ENCODE data around the gene ARMH4. TPM values are rescaled to one million over a fixed set of nuclear protein-coding genes. Genes with fewer than 3 reads are reported as not detected.

The ARMH4 gene
- total and polyA plus RNA-seq, 12 donors, result 1.3 to 13.1 (median 8.5) TPM

DNA sequence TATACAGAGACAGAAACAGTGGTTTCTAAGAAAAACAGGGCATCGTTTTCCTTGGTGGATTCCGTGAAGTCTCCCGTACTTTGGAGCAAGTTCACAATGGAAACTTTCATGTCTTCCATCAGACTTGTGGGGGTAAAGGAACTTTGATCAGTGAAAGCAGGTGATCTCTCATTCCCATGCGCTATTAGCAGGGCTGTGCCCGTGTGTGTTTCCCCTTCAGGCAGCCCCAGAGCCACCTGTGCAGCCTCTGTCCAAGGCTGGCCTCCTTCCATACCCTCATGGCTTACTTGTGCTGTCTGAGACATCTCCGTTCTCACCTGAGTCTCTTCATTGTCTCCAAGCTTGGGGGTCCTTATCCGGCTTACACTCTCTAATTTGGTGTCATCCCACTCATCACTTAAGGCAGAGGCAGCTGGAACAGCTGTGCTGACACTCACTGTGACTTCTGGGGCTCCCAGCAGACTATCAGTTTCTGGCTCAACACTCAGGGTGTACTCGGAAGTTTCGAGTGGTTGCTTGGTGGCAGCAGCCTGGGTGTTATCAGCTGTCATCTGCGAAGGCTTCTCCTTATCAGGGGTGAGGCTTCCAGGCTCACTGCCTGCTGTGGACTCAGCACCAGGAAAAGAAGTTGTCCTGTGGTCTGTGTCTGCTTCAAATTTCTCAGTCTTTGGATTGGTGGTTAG, 13.8 kb downstream of the ARMH4 start:
- peak in 1 of 8 donors; percentile 27 for ATAC-seq
- 78% methylated on average over 10 of the region's 10 CpGs for WGBS, 2 donors

DNA sequence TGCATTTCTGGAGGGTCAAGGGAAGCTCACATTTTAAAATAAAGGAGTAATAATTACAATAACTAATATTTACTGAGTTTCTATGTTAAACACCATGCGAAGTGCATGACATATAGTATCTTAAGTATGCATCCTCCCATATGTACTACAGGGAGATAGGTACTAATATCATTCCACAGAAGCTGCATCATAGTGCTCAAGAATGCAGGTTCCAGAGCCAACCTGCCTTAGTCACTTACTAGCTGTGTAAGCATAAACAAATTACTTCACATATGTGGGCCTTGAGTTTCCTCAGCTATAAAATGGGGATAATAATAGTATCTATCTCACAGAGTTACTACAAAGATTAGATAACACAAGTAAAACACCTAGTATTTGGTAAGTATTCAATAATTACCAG, 18.3 kb downstream of the ARMH4 start:
- H3K9me3 ChIP-seq, result no peaks in the 10 kb centered on the region
- H3K4me3 ChIP-seq, result no peak overlapping the region
- peaks cover 0 to 22% (median 0%) of the 10 kb centered on the region in 9 donors for H3K36me3 ChIP-seq
- TF ChIP-seq, protein P1, sequence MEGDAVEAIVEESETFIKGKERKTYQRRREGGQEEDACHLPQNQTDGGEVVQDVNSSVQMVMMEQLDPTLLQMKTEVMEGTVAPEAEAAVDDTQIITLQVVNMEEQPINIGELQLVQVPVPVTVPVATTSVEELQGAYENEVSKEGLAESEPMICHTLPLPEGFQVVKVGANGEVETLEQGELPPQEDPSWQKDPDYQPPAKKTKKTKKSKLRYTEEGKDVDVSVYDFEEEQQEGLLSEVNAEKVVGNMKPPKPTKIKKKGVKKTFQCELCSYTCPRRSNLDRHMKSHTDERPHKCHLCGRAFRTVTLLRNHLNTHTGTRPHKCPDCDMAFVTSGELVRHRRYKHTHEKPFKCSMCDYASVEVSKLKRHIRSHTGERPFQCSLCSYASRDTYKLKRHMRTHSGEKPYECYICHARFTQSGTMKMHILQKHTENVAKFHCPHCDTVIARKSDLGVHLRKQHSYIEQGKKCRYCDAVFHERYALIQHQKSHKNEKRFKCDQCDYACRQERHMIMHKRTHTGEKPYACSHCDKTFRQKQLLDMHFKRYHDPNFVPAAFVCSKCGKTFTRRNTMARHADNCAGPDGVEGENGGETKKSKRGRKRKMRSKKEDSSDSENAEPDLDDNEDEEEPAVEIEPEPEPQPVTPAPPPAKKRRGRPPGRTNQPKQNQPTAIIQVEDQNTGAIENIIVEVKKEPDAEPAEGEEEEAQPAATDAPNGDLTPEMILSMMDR (IDR thresholded peaks at IDR 0.05), result no peak
- H3K27ac ChIP-seq, result no peak overlapping the region
- ATAC-seq, result no peak
- DNase-seq, result no peak
- intact Hi-C loops (cut with DNase I), result no loop called here
- no peaks in the 10 kb centered on the region for H3K27me3 ChIP-seq
- WGBS, 2 donors, result 85 to 93% methylated on average over 1 of the region's 1 CpG
- H3K4me1 ChIP-seq, result peaks cover 0 to 15% (median 0%) of the 10 kb centered on the region in 9 donors

More for the DNA sequence above, 13.8 kb downstream of the ARMH4 start:
- Histone ChIP-seq H3K36me3 (peaks cover 0 to 15% (median 0%) of the 10 kb centered on the region in 9 donors), H3K4me1 (peaks cover 0 to 7% (median 0%) of the 10 kb centered on the region in 9 donors), H3K27ac (no peak overlapping the region), H3K27me3 (no peaks in the 10 kb centered on the region), H3K4me3 (no peak overlapping the region), H3K9me3 (no peaks in the 10 kb centered on the region)
- intact Hi-C loops (cut with DNase I), result no loop called here
- TF ChIP-seq, protein P1 (IDR thresholded peaks at IDR 0.05), result no peak
- DNase-seq, result no peak

DNA sequence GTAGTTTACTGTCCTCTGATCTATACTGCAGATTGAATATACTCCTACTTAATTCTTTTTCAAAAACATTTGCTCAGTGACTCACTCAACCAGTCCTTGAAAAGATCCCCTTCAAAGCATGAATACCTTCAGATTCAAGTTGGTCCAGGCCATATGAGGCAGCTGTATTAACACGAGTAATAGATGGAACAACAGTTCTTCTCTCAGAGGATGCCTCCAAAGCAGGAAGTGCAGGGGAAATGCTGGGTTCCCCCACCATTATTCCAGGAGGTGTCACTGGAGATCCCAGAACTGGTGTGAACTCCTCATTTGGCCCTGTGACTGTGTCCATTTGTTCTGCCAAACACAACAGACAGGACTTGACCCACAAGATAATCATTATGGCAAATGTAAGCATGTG, 20.6 kb downstream of the ARMH4 start:
- no peak overlapping the region for H3K27ac ChIP-seq
- intact Hi-C loops (cut with DNase I), result no loop called here
- no peaks in the 10 kb centered on the region for H3K27me3 ChIP-seq
- H3K4me1 ChIP-seq, result peaks cover 0 to 15% (median 0%) of the 10 kb centered on the region in 9 donors
- H3K9me3 ChIP-seq, result no peaks in the 10 kb centered on the region
- TF ChIP-seq, protein P1 (IDR thresholded peaks at IDR 0.05), result peak in 2 of 9 donors; percentile 28 to 30
- ATAC-seq, result peak in 4 of 8 donors; percentile 24 to 41 (median 36)
- 54 to 71% methylated on average over 1 of the region's 1 CpG for WGBS, 2 donors
- peaks cover 0 to 11% (median 0%) of the 10 kb centered on the region in 9 donors for H3K36me3 ChIP-seq
- no peak overlapping the region for H3K4me3 ChIP-seq
- peak in 1 of 2 donors; percentile 23 for DNase-seq

DNA sequence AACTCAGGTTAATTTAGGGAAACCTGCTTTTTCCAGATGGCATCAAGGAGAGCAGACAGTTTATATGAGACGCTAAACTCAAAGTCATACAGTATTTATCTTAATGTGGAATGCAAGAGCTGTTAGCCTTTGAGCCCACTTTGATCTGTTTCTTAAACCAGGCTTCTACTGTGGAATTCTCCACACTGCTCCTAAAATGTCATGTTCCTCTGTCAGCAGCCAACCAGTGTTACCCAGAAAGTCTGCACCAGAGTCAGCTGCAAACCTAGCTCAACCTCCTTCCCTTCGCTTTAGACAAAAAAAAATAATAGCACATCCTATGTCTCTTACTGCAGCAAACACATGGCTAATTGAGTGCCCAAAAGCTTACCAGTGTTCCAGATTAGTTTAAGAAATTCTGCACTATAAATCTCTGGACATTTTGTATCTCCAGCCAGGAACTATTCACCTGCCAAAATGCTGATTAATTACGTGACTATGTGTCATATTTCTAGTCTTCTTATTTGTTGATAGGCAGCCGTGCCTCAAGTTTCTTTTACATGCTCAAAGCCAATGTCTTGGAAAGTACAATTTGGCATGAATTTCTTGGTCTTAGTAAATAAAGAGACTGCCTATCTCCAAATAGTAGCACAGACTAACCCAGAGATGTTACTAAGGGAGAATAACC, 21.8 kb downstream of the ARMH4 start:
- intact Hi-C loops (cut with DNase I), result no loop called here
- peaks cover 0 to 11% (median 0%) of the 10 kb centered on the region in 9 donors for H3K36me3 ChIP-seq
- TF ChIP-seq, protein P1 (IDR thresholded peaks at IDR 0.05), result no peak
- ATAC-seq (no peak), DNase-seq (no peak)
- 82 to 84% methylated on average over 4 of the region's 4 CpGs for WGBS, 2 donors
- H3K9me3 ChIP-seq, result peaks cover 0 to 10% (median 0%) of the 10 kb centered on the region in 11 donors
- H3K27me3 ChIP-seq, result no peaks in the 10 kb centered on the region
- H3K4me1 ChIP-seq, result peaks cover 0 to 15% (median 0%) of the 10 kb centered on the region in 9 donors
- no peak overlapping the region for H3K27ac ChIP-seq
- no peak overlapping the region for H3K4me3 ChIP-seq
